ENCODE results near the gene ZNF784. TPM values are rescaled to one million over a fixed set of nuclear protein-coding genes. Genes with fewer than 3 reads are reported as not detected.

ZNF784 gene
- total RNA-seq, 2 donors from 2014 or later = 7.2 to 10.7 TPM

DNA sequence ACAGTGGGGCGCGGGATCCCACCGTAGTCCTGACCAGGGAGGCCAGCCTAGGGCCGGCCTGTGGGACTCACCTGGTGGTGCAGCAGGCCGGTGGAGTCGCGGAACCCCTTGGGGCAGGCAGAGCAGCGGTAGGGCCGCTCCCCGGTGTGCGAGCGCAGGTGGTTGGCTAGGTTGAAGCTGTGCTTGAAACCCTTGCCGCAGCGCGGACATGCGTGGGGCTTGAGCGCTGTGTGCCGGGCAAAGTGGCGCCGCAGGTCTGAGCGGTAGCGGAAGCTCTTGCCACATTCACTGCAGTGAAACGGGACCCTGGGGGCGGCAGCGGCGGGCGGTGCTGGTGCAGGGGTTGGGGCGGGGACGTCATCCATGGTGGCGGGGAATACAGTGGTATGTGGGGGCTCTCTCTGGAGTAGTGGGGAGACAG, 26.9 kb downstream of the ZNF784 start:
- Histone ChIP-seq H3K9me3 (ENCODE audit: control insufficient read depth, low read length) (no peaks in the 10 kb centered on the region), H3K4me1 (ENCODE audit: control insufficient read depth, insufficient read depth, low read length) (no peaks in the 10 kb centered on the region), H3K27ac (ENCODE audit: low read depth, low read length) (no peak overlapping the region), H3K27me3 (ENCODE audit: control insufficient read depth, insufficient read depth, low read length, poor library complexity, severe bottlenecking) (no peaks in the 10 kb centered on the region), H3K4me3 (ENCODE audit: low read length) (no peak overlapping the region), H3K36me3 (ENCODE audit: control insufficient read depth, insufficient read depth, low read length) (peaks cover 30% of the 10 kb centered on the region), H3K9ac (ENCODE audit: extremely low read depth, low read length, poor library complexity, severe bottlenecking) (no peak overlapping the region)
- Mint-ChIP-seq H3K4me1 (peaks cover 4% of the 10 kb centered on the region), H3K27ac (no peak overlapping the region), H3K9me3 (peaks cover 4% of the 10 kb centered on the region), H3K27me3 (ENCODE audit: insufficient read depth) (peaks cover 4% of the 10 kb centered on the region), H3K4me3 (no peak overlapping the region), H3K36me3 (ENCODE audit: low read depth) (peaks cover 39% of the 10 kb centered on the region)
- TF ChIP-seq, protein P1, sequence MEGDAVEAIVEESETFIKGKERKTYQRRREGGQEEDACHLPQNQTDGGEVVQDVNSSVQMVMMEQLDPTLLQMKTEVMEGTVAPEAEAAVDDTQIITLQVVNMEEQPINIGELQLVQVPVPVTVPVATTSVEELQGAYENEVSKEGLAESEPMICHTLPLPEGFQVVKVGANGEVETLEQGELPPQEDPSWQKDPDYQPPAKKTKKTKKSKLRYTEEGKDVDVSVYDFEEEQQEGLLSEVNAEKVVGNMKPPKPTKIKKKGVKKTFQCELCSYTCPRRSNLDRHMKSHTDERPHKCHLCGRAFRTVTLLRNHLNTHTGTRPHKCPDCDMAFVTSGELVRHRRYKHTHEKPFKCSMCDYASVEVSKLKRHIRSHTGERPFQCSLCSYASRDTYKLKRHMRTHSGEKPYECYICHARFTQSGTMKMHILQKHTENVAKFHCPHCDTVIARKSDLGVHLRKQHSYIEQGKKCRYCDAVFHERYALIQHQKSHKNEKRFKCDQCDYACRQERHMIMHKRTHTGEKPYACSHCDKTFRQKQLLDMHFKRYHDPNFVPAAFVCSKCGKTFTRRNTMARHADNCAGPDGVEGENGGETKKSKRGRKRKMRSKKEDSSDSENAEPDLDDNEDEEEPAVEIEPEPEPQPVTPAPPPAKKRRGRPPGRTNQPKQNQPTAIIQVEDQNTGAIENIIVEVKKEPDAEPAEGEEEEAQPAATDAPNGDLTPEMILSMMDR (conservative IDR thresholded peaks at IDR 0.05) = no peak
- DNase-seq = no peak
- WGBS, 2 experiments (ENCODE audit: insufficient coverage in 1 of 2, insufficient read length in 1 of 2) = 95 to 96% methylated on average over 15 to 26 of the region's 30 CpGs

DNA sequence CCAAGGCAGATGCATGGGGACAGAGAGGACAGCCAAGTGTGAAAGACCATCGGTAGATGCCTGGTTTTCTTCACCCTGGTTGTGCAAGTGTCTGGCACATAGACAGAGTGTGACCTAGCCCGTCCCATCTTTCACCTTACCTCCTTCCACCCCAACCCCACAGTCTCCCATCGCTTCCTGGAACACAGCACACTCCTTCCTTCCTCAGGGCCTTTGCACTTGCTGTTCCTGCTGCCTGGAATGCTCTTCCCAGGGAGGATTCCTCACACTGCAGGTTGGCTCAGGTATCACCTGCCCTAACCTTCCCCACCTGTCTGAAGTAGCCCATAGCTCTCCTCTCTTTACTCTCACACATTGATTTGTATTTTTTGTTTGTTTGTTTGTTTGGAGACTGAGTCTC, 28.1 kb downstream of the ZNF784 start:
- peaks cover 4% of the 10 kb centered on the region for H3K4me1 Mint-ChIP-seq
- no peak overlapping the region for H3K4me3 Mint-ChIP-seq

DNA sequence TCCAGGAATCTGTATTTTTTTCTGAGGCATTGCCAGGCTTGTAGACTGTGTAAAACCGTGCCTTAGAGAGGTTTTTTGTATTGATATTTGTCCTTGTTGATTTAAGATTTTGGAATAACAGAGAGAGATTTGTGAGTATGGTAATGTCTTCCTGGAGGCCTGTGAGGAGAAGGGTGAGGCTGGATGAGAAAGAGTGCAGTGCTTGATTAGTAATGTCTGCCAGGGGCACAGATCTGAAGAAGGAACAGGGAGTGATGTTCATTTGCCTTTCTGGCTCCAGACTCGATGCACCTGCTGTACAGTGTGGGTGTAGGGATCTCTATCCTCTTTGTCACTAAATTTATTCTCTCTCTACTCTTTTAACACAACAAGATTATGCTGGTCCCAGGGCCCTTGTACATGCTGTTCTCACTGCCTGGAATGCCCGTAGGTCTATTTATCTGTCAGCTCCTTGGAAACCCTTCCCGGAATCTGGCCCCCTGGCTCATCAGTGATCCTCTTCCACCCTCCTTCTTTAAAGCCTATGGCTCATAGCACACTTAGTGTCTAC, 29.3 kb downstream of the ZNF784 start:
- H3K27ac ChIP-seq (ENCODE audit: low read depth, low read length) = no peak overlapping the region
- Mint-ChIP-seq H3K36me3 (ENCODE audit: low read depth) (peaks cover 44% of the 10 kb centered on the region), H3K27ac (no peak overlapping the region), H3K9me3 (peaks cover 4% of the 10 kb centered on the region), H3K27me3 (ENCODE audit: insufficient read depth) (peaks cover 18% of the 10 kb centered on the region), H3K4me3 (no peak overlapping the region), H3K4me1 (peaks cover 7% of the 10 kb centered on the region)
- H3K36me3 ChIP-seq (ENCODE audit: control insufficient read depth, insufficient read depth, low read length) = peaks cover 34% of the 10 kb centered on the region
- no peak overlapping the region for H3K9ac ChIP-seq (ENCODE audit: extremely low read depth, low read length, poor library complexity, severe bottlenecking)
- DNase-seq = no peak
- TF ChIP-seq, protein P1 (conservative IDR thresholded peaks at IDR 0.05) = no peak
- no peaks in the 10 kb centered on the region for H3K27me3 ChIP-seq (ENCODE audit: control insufficient read depth, insufficient read depth, low read length, poor library complexity, severe bottlenecking)
- no peak overlapping the region for H3K4me3 ChIP-seq (ENCODE audit: low read length)
- no peaks in the 10 kb centered on the region for H3K4me1 ChIP-seq (ENCODE audit: control insufficient read depth, insufficient read depth, low read length)
- WGBS, 2 experiments (ENCODE audit: insufficient coverage in 1 of 2, insufficient read length in 1 of 2) = 84 to 92% methylated on average over 3 to 4 of the region's 4 CpGs
- H3K9me3 ChIP-seq (ENCODE audit: control insufficient read depth, low read length) = no peaks in the 10 kb centered on the region

More for the DNA sequence above, 28.1 kb downstream of the ZNF784 start:
- no peak overlapping the region for H3K27ac Mint-ChIP-seq
- H3K36me3 Mint-ChIP-seq (ENCODE audit: low read depth) = peaks cover 44% of the 10 kb centered on the region
- H3K4me1 ChIP-seq (ENCODE audit: control insufficient read depth, insufficient read depth, low read length) = no peaks in the 10 kb centered on the region
- H3K27me3 ChIP-seq (ENCODE audit: control insufficient read depth, insufficient read depth, low read length, poor library complexity, severe bottlenecking) = no peaks in the 10 kb centered on the region
- peaks cover 34% of the 10 kb centered on the region for H3K36me3 ChIP-seq (ENCODE audit: control insufficient read depth, insufficient read depth, low read length)
- no peak overlapping the region for H3K9ac ChIP-seq (ENCODE audit: extremely low read depth, low read length, poor library complexity, severe bottlenecking)
- TF ChIP-seq, protein P1 (conservative IDR thresholded peaks at IDR 0.05) = no peak
- no peak for DNase-seq
- no peak overlapping the region for H3K4me3 ChIP-seq (ENCODE audit: low read length)
- WGBS, 2 experiments (ENCODE audit: insufficient coverage in 1 of 2, insufficient read length in 1 of 2) = 96% methylated on average over 3 of the region's 3 CpGs; no CpG with 5 or more reads in 1 of the 2 experiments
- no peak overlapping the region for H3K27ac ChIP-seq (ENCODE audit: low read depth, low read length)
- H3K9me3 ChIP-seq (ENCODE audit: control insufficient read depth, low read length) = no peaks in the 10 kb centered on the region
- peaks cover 4% of the 10 kb centered on the region for H3K9me3 Mint-ChIP-seq
- peaks cover 10% of the 10 kb centered on the region for H3K27me3 Mint-ChIP-seq (ENCODE audit: insufficient read depth)

Measured in endodermal cell (in vitro differentiated cells).